Measurements from ENCODE around the gene RXFP2. TPM values are rescaled to one million over a fixed set of nuclear protein-coding genes. Genes with fewer than 3 reads are reported as not detected.

RXFP2 gene
- total and polyA plus RNA-seq, 2 donors (not counting 3 experiments of a cell fraction or from before 2014, with no cell fraction given) = not detected

DNA sequence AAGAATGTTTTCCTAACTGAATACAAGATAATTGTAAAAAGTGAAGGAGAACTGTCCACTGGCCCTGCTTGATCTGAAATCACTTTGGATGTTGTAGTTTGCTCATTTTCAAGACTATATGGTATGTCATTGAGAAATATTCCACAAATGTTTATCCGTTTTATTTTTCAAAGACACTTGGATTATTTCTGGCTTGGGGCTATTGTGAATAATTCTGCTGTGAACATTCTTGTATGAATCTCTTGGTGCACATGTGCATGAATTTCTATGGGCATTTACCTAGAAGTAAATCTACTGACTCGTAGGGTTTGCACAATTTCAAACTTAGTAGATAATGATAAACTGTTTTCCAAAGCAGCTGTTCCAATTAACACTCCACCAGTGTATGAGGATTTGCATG is 8.6 kb downstream of the RXFP2 start:
- BruUV-seq (replicated peaks) = no TSS peak

DNA sequence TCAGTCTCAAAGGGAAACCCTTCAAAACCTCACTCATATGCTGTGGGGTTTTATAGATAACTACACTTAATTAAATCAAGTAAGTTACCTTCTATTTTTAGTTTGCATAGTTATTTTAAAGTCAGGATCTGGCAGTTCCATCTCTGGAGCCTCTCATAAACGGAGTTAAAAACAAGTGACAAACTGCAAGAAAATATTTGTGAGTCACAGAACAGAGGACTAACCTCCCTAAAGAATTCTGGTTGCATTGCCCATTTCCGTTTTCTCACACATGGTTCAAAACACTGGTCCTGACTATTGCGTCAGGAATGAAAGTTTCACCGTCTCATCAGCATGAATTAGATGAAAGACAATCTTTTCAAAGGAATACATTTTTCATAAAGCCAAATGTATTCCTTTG is 10.6 kb downstream of the RXFP2 start:
- no peak overlapping the region for H3K9ac ChIP-seq (replicated peaks; ENCODE audit: extremely low read depth, insufficient read depth, low read length)

More for the DNA sequence above, 8.6 kb downstream of the RXFP2 start:
- no peak overlapping the region for H3K4me3 ChIP-seq (replicated peaks in 1 of 3; ENCODE audit: insufficient read depth in 1 of 3, low read depth in 1 of 3, low read length in 3 of 3)
- H3K9me3 ChIP-seq (replicated peaks; ENCODE audit: control insufficient read depth, insufficient read depth, low read length) = no peaks in the 10 kb centered on the region
- ChIA-PET CTCF (interaction anchor here (1.5 to 9.6 kb wide), 3 partner anchors 11 to 211 kb away, joined by 3 to 244 read pairs (median 4); no protein-coding TSS in a partner anchor), POLR2A (no interaction called here)
- DNase-seq (ENCODE audit: low read depth, low spot score) (no peak), FAIRE-seq (no peak)
- intact Hi-C loops (cut with micrococcal nuclease) = no loop called here
- no peaks in the 10 kb centered on the region for H3K9me1 ChIP-seq (replicated peaks; ENCODE audit: control insufficient read depth, extremely low read depth, insufficient read depth, low read length)
- no peak for TF ChIP-seq EZH2 (IDR thresholded peaks at IDR 0.05; ENCODE audit: borderline replicate concordance, low read depth, low read length, severe bottlenecking)
- TF ChIP-seq, protein P1, sequence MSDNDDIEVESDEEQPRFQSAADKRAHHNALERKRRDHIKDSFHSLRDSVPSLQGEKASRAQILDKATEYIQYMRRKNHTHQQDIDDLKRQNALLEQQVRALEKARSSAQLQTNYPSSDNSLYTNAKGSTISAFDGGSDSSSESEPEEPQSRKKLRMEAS (IDR thresholded peaks at IDR 0.05; ENCODE audit: insufficient read depth, insufficient read length) = no peak
- TF ChIP-seq POLR2A (IDR thresholded peaks at IDR 0.05; ENCODE audit: low read depth, low read length) = no peak
- no peak for TF ChIP-seq FOS (IDR thresholded peaks at IDR 0.05; ENCODE audit: borderline replicate concordance, insufficient read depth, low read length)
- TF ChIP-seq JUN (IDR thresholded peaks at IDR 0.05; ENCODE audit: borderline replicate concordance, insufficient read depth, insufficient read length, low read depth) = no peak
- dilution Hi-C loops (cut with MboI; ENCODE audit: extremely low pct_ligation_motif_present, low sequenced_read_pairs) = no loop called here
- no peaks in the 10 kb centered on the region for H3K36me3 ChIP-seq (ENCODE audit: control insufficient read depth in 2 of 2, extremely low read depth in 1 of 2, insufficient read depth in 2 of 2, low read length in 2 of 2)
- H3K4me1 ChIP-seq (ENCODE audit: control insufficient read depth, extremely low read depth, insufficient read depth, low read length) = peaks cover 2% of the 10 kb centered on the region
- H2AFZ ChIP-seq (ENCODE audit: low read depth, low read length) = no peak overlapping the region
- no peaks in the 10 kb centered on the region for H3K79me2 ChIP-seq (ENCODE audit: control insufficient read depth, insufficient read depth, low read length)
- H3K4me2 ChIP-seq (ENCODE audit: insufficient read depth, low read length) = no peak overlapping the region
- H3K27me3 ChIP-seq (ENCODE audit: control insufficient read depth in 2 of 2, insufficient read depth in 2 of 2, low read length in 2 of 2) = peaks cover 3 to 9% of the 10 kb centered on the region in 2 experiments
- H3K27ac ChIP-seq (ENCODE audit: insufficient read depth, low read depth, low read length) = no peak overlapping the region
- no peak overlapping the region for H3K9ac ChIP-seq (replicated peaks; ENCODE audit: extremely low read depth, insufficient read depth, low read length)
- H4K20me1 ChIP-seq (replicated peaks; ENCODE audit: control insufficient read depth, extremely low read depth, insufficient read depth, low read length) = no peaks in the 10 kb centered on the region

More for the DNA sequence above, 10.6 kb downstream of the RXFP2 start:
- dilution Hi-C loops (cut with MboI; ENCODE audit: extremely low pct_ligation_motif_present, low sequenced_read_pairs) = no loop called here
- peak; percentile 20 for DNase-seq (ENCODE audit: low read depth, low spot score)
- Histone ChIP-seq H3K9me3 (replicated peaks; ENCODE audit: control insufficient read depth, insufficient read depth, low read length) (no peaks in the 10 kb centered on the region), H3K9me1 (replicated peaks; ENCODE audit: control insufficient read depth, extremely low read depth, insufficient read depth, low read length) (no peaks in the 10 kb centered on the region), H3K4me2 (ENCODE audit: insufficient read depth, low read length) (no peak overlapping the region), H4K20me1 (replicated peaks; ENCODE audit: control insufficient read depth, extremely low read depth, insufficient read depth, low read length) (no peaks in the 10 kb centered on the region), H3K27ac (ENCODE audit: insufficient read depth, low read depth, low read length) (no peak overlapping the region), H2AFZ (ENCODE audit: low read depth, low read length) (no peak overlapping the region), H3K27me3 (ENCODE audit: control insufficient read depth in 2 of 2, insufficient read depth in 2 of 2, low read length in 2 of 2) (peaks cover 9 to 14% of the 10 kb centered on the region in 2 experiments), H3K79me2 (ENCODE audit: control insufficient read depth, insufficient read depth, low read length) (no peaks in the 10 kb centered on the region), H3K4me3 (replicated peaks in 1 of 3; ENCODE audit: insufficient read depth in 1 of 3, low read depth in 1 of 3, low read length in 3 of 3) (no peak overlapping the region), H3K36me3 (ENCODE audit: control insufficient read depth in 2 of 2, extremely low read depth in 1 of 2, insufficient read depth in 2 of 2, low read length in 2 of 2) (no peaks in the 10 kb centered on the region), H3K4me1 (ENCODE audit: control insufficient read depth, extremely low read depth, insufficient read depth, low read length) (peaks cover 2% of the 10 kb centered on the region)
- no TSS peak for BruUV-seq (replicated peaks)
- FAIRE-seq = no peak
- ChIA-PET POLR2A (no interaction called here), CTCF (interaction anchor here (1.0 to 1.2 kb wide), 2 partner anchors 48 to 514 kb away, joined by 3 read pairs; no protein-coding TSS in a partner anchor)
- intact Hi-C loops (cut with micrococcal nuclease) = loop anchor here (2.0 kb wide), 1 partner anchor 47 kb away; no protein-coding TSS in a partner anchor
- no peak for TF ChIP-seq JUN (IDR thresholded peaks at IDR 0.05; ENCODE audit: borderline replicate concordance, insufficient read depth, insufficient read length, low read depth)
- TF ChIP-seq, protein P2, sequence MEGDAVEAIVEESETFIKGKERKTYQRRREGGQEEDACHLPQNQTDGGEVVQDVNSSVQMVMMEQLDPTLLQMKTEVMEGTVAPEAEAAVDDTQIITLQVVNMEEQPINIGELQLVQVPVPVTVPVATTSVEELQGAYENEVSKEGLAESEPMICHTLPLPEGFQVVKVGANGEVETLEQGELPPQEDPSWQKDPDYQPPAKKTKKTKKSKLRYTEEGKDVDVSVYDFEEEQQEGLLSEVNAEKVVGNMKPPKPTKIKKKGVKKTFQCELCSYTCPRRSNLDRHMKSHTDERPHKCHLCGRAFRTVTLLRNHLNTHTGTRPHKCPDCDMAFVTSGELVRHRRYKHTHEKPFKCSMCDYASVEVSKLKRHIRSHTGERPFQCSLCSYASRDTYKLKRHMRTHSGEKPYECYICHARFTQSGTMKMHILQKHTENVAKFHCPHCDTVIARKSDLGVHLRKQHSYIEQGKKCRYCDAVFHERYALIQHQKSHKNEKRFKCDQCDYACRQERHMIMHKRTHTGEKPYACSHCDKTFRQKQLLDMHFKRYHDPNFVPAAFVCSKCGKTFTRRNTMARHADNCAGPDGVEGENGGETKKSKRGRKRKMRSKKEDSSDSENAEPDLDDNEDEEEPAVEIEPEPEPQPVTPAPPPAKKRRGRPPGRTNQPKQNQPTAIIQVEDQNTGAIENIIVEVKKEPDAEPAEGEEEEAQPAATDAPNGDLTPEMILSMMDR (IDR thresholded peaks at IDR 0.05; ENCODE audit: extremely low read depth in 1 of 2, insufficient read depth in 1 of 2, low read depth in 1 of 2, low read length in 2 of 2) = no peak
- no peak for TF ChIP-seq MYC (IDR thresholded peaks at IDR 0.05; ENCODE audit: low read depth, low read length)
- TF ChIP-seq EZH2 (IDR thresholded peaks at IDR 0.05; ENCODE audit: borderline replicate concordance, low read depth, low read length, severe bottlenecking) = no peak
- TF ChIP-seq FOS (IDR thresholded peaks at IDR 0.05; ENCODE audit: borderline replicate concordance, insufficient read depth, low read length) = no peak

Measured in endothelial cell of umbilical vein (primary cell).